ENCODE data around the gene TAF1B. TPM values are rescaled to one million over a fixed set of nuclear protein-coding genes. Genes with fewer than 3 reads are reported as not detected.

The TAF1B gene
- total and polyA plus RNA-seq, 10 of the 15 experiments (the other 5 are each of a cell fraction or from before 2014, with no cell fraction given): 8.1 to 18.3 (median 12.4) TPM

- TF ChIP-seq SP1 (IDR thresholded peaks at IDR 0.05; ENCODE audit: low read depth, low read length): no peak
- TF ChIP-seq SPI1 (IDR thresholded peaks at IDR 0.05; ENCODE audit: borderline replicate concordance, insufficient read depth, low read depth, low read length): peak; percentile 51; the same call in 1 of the 2 replicates
- TF ChIP-seq SMAD1 (IDR thresholded peaks at IDR 0.05; ENCODE audit: low read depth, partially characterized antibody): no peak
- BruUV-seq (replicated peaks): no TSS peak
- Histone ChIP-seq H4K20me1 (ENCODE audit: control insufficient read depth, insufficient read depth) (no peaks in the 10 kb centered on the region), H3K27me3 (replicated peaks in 1 of 2; ENCODE audit: control insufficient read depth in 2 of 2, insufficient read depth in 2 of 2, low read length in 1 of 2) (no peaks in the 10 kb centered on the region), H3K9me3 (replicated peaks; ENCODE audit: control insufficient read depth, insufficient read depth, low read length) (no peaks in the 10 kb centered on the region; the same call in 2 of the 3 replicates), H3K4me3 (no peak overlapping the region), H3K79me2 (ENCODE audit: control insufficient read depth, insufficient read depth, low read length) (no peaks in the 10 kb centered on the region), H3K36me3 (ENCODE audit: control insufficient read depth in 2 of 2, insufficient read depth in 2 of 2, low read length in 1 of 2) (no peaks in the 10 kb centered on the region), H3K27ac (ENCODE audit: control insufficient read depth, insufficient read depth) (0 out of 2 replicates have a peak overlapping the region, but pooled peaks have one; percentile 19), H3K4me2 (ENCODE audit: control insufficient read depth, insufficient read depth) (no peak overlapping the region), H3K9ac (ENCODE audit: control insufficient read depth, insufficient read depth, low read length) (no peak overlapping the region), H3K4me1 (ENCODE audit: control insufficient read depth, insufficient read depth, low read length) (peaks cover 6% of the 10 kb centered on the region; the same call in 1 of the 2 replicates), H2AFZ (ENCODE audit: control insufficient read depth, low read depth, low read length) (peak overlapping the region; percentile 23; the same call in 1 of the 2 replicates)
- ChIA-PET SMC1A (ENCODE audit: uncharacterized antibody, unreplicated experiment) (interaction anchor here (0.7 to 1.9 kb wide), 4 partner anchors 9 to 47 kb away, joined by 3 to 6 read pairs (median 3); no protein-coding TSS in a partner anchor), CTCF (interaction anchor here (1.0 to 1.2 kb wide), 2 partner anchors 13 to 25 kb away, joined by 3 to 5 read pairs; no protein-coding TSS in a partner anchor), POLR2A (interaction anchor here (1.1 kb wide), 1 partner anchor 47 kb away, joined by 3 read pairs; the partner anchor contains the start of gene TAF1B), RAD21 (ENCODE audit: unreplicated experiment) (interaction anchor here (0.8 to 1.2 kb wide), 2 partner anchors 9 to 91 kb away, joined by 3 read pairs; no protein-coding TSS in a partner anchor)
- 33% methylated on average over 3 of the region's 3 CpGs for WGBS (ENCODE audit: insufficient coverage, insufficient replicate concordance, low lambda C conversion rate, missing lambda C conversion rate)
- intact Hi-C loops (cut with micrococcal nuclease; ENCODE audit: unreplicated experiment): no loop called here
- FAIRE-seq (peak; percentile 69), ATAC-seq (no peak; the same call in 2 of the 3 replicates), DNase-seq (ENCODE audit: low read depth, low spot score) (no peak)
- in situ Hi-C loops (cut with MboI): no loop called here
Measured at GRCh38 chr2:9889812-9890261, 46.6 kb downstream of the TAF1B start.

- Histone ChIP-seq H2AFZ (ENCODE audit: control insufficient read depth, low read depth, low read length) (no peak overlapping the region), H3K27ac (ENCODE audit: control insufficient read depth, insufficient read depth) (no peak overlapping the region), H3K9ac (ENCODE audit: control insufficient read depth, insufficient read depth, low read length) (no peak overlapping the region), H3K36me3 (ENCODE audit: control insufficient read depth in 2 of 2, insufficient read depth in 2 of 2, low read length in 1 of 2) (no peaks in the 10 kb centered on the region), H3K4me2 (ENCODE audit: control insufficient read depth, insufficient read depth) (no peak overlapping the region), H3K4me1 (ENCODE audit: control insufficient read depth, insufficient read depth, low read length) (peaks cover 6% of the 10 kb centered on the region; the same call in 1 of the 2 replicates), H3K4me3 (no peak overlapping the region), H3K79me2 (ENCODE audit: control insufficient read depth, insufficient read depth, low read length) (no peaks in the 10 kb centered on the region), H4K20me1 (ENCODE audit: control insufficient read depth, insufficient read depth) (no peaks in the 10 kb centered on the region), H3K9me3 (replicated peaks; ENCODE audit: control insufficient read depth, insufficient read depth, low read length) (no peaks in the 10 kb centered on the region), H3K27me3 (replicated peaks in 1 of 2; ENCODE audit: control insufficient read depth in 2 of 2, insufficient read depth in 2 of 2, low read length in 1 of 2) (no peaks in the 10 kb centered on the region)
- 98% methylated on average over 4 of the region's 4 CpGs for WGBS (ENCODE audit: insufficient coverage, insufficient replicate concordance, low lambda C conversion rate, missing lambda C conversion rate)
- in situ Hi-C loops (cut with MboI): no loop called here
- CTCF ChIA-PET: no interaction called here
- no peak for FAIRE-seq
- RAD21 ChIA-PET (ENCODE audit: unreplicated experiment): interaction anchor here (1.2 kb wide), 1 partner anchor 79 kb away, joined by 3 read pairs; no protein-coding TSS in a partner anchor
- no TSS peak for BruUV-seq (replicated peaks)
- no peak for ATAC-seq
- intact Hi-C loops (cut with micrococcal nuclease; ENCODE audit: unreplicated experiment): no loop called here
- no peak for DNase-seq (ENCODE audit: low read depth, low spot score)
- SMC1A ChIA-PET (ENCODE audit: uncharacterized antibody, unreplicated experiment): no interaction called here
- POLR2A ChIA-PET: interaction anchor here (1.2 kb wide), 1 partner anchor 21 kb away, joined by 3 read pairs; no protein-coding TSS in a partner anchor
- TF ChIP-seq RCOR1 (conservative IDR thresholded peaks at IDR 0.05; ENCODE audit: low read depth, low read length): no peak
- no peak for TF ChIP-seq RFX5 (IDR thresholded peaks at IDR 0.05; ENCODE audit: low read depth, low read length)
- no peak for TF ChIP-seq POLR2AphosphoS5 (IDR thresholded peaks at IDR 0.05; ENCODE audit: low read length)
- TF ChIP-seq SUZ12 (IDR thresholded peaks at IDR 0.05; ENCODE audit: unreplicated experiment): no peak
- no peak for TF ChIP-seq MLLT1 (IDR thresholded peaks at IDR 0.05)
- no peak for TF ChIP-seq HDGF (IDR thresholded peaks at IDR 0.05)
- TF ChIP-seq, protein P1, sequence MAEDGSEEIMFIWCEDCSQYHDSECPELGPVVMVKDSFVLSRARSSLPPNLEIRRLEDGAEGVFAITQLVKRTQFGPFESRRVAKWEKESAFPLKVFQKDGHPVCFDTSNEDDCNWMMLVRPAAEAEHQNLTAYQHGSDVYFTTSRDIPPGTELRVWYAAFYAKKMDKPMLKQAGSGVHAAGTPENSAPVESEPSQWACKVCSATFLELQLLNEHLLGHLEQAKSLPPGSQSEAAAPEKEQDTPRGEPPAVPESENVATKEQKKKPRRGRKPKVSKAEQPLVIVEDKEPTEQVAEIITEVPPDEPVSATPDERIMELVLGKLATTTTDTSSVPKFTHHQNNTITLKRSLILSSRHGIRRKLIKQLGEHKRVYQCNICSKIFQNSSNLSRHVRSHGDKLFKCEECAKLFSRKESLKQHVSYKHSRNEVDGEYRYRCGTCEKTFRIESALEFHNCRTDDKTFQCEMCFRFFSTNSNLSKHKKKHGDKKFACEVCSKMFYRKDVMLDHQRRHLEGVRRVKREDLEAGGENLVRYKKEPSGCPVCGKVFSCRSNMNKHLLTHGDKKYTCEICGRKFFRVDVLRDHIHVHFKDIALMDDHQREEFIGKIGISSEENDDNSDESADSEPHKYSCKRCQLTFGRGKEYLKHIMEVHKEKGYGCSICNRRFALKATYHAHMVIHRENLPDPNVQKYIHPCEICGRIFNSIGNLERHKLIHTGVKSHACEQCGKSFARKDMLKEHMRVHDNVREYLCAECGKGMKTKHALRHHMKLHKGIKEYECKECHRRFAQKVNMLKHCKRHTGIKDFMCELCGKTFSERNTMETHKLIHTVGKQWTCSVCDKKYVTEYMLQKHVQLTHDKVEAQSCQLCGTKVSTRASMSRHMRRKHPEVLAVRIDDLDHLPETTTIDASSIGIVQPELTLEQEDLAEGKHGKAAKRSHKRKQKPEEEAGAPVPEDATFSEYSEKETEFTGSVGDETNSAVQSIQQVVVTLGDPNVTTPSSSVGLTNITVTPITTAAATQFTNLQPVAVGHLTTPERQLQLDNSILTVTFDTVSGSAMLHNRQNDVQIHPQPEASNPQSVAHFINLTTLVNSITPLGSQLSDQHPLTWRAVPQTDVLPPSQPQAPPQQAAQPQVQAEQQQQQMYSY (CRISPR knock-in tag; IDR thresholded peaks at IDR 0.05): no peak
Measured at GRCh38 chr2:9892236-9892635, 49.0 kb downstream of the TAF1B start.

All from GM12878 (cell line).